WERI-Rb-1 (cell line): Measurements from ENCODE around the gene MOGAT1.

Source experiments
- DNase-seq: peaks from one replicate; pipeline ENCODE4 v3.0.0-alpha.2; 2020
- H3K27ac ChIP-seq: fragments of 250-450 bp; sonication (Bioruptor Pico); 2 replicates; pipeline ENCODE4 v1.5.1; 2020; ENCODE audit warnings: mild to moderate bottlenecking, moderate library complexity
- H3K27me3 ChIP-seq: fragments of 250-450 bp; sonication (Bioruptor Pico); 2 replicates; pipeline ENCODE4 v1.5.1; 2021; ENCODE audit warnings: mild to moderate bottlenecking, low read depth, moderate library complexity; ENCODE audit not compliant: insufficient read depth, severe bottlenecking
- H3K36me3 ChIP-seq: fragments of 250-450 bp; sonication (Bioruptor Pico); 2 replicates; pipeline ENCODE4 v1.5.1; 2020; ENCODE audit warnings: mild to moderate bottlenecking, moderate library complexity
- H3K4me3 ChIP-seq: 2 replicates; pipeline ENCODE4 v1.5.1; 2011; ENCODE audit warnings: low read depth, mild to moderate bottlenecking, control low read depth, low read length
- H3K9me3 ChIP-seq: fragments of 250-450 bp; sonication (Bioruptor Pico); 2 replicates; pipeline ENCODE4 v1.5.1; 2021; ENCODE audit warnings: mild to moderate bottlenecking, moderate library complexity; ENCODE audit not compliant: severe bottlenecking
- TF ChIP-seq, protein P1 (sequence below): IDR thresholded peaks from 2 replicates; pipeline ENCODE4 v1.5.1; 2011; ENCODE audit warnings: low read depth, mild to moderate bottlenecking, control low read depth, inconsistent platforms, low read length

MOGAT1 gene

DNA sequence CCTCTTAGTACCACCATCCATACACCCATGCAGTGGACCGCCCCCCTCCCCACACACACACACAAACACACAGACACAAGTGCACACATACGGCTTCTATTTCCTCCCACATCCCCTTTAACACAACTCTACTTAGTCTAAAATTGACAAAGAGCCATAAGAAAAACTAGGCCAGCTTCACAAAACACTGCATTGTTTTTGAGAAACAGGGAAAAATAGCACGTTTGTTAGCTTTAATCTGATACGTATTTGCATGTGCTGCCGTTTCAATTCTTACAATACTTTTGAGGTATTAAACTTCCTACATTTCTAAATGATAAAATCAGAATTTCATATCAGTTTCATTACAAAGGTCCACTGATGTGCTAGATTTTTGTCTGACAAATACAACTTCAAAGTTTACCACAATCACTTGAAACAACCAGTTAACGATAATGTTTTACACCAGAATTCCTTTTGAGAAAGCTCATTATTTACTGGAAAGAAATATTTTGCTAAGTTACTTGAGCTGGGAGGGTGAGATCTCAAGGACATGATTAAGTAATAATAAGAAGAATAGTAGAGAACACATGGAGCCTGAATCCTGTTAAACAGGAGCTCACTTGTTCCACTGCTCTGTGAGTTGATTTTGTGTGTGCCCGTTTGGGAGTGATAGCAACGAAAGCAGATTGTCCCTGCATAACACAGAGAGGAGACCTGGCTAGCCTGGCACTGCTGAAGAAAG is 74.5 kb downstream of the MOGAT1 start:
- Histone ChIP-seq H3K27me3 (peaks cover 8% of the 10 kb centered on the region), H3K4me3 (no peak overlapping the region), H3K27ac (no peak overlapping the region), H3K9me3 (no peaks in the 10 kb centered on the region), H3K36me3 (no peaks in the 10 kb centered on the region)
- DNase-seq: no peak
- TF ChIP-seq, protein P1, sequence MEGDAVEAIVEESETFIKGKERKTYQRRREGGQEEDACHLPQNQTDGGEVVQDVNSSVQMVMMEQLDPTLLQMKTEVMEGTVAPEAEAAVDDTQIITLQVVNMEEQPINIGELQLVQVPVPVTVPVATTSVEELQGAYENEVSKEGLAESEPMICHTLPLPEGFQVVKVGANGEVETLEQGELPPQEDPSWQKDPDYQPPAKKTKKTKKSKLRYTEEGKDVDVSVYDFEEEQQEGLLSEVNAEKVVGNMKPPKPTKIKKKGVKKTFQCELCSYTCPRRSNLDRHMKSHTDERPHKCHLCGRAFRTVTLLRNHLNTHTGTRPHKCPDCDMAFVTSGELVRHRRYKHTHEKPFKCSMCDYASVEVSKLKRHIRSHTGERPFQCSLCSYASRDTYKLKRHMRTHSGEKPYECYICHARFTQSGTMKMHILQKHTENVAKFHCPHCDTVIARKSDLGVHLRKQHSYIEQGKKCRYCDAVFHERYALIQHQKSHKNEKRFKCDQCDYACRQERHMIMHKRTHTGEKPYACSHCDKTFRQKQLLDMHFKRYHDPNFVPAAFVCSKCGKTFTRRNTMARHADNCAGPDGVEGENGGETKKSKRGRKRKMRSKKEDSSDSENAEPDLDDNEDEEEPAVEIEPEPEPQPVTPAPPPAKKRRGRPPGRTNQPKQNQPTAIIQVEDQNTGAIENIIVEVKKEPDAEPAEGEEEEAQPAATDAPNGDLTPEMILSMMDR: no peak

DNA sequence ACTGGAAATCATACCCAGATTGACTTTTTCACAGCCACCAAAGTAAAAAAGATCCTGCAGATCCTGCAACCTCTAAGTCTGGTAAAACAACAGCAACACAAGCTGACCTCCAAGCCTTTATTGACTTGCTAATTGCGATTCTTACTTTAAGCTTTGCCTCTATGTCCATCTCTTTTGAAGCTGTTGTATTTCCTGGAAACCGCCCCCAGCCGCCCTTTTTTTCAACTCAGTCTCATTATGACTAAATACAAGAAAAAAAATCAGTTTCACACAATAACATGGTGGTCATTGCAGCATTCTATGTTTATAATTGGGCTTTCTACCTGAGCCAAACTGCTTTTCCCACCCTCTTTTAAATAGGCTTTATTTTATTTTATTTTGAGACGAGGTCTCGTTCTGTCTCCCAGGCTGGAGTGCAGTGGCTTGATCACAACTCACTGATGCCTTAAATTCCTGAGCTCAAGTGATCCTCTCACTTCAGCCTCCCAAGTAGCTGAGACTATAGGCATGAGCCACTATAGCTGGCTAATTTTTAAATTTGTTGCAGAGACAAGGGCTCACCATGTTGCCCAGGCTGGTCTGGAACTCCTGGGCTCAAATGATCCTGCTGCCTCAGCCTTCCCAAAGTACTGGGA is 76.2 kb downstream of the MOGAT1 start:
- no peak overlapping the region for H3K4me3 ChIP-seq
- no peak for DNase-seq

GRCh38 chr2:222750533-222750932 is 79.1 kb downstream of the MOGAT1 start:
- no peaks in the 10 kb centered on the region for H3K9me3 ChIP-seq
- H3K4me3 ChIP-seq: no peak overlapping the region

More for the DNA sequence above, 76.2 kb downstream of the MOGAT1 start:
- H3K27me3 ChIP-seq: peaks cover 15% of the 10 kb centered on the region
- no peaks in the 10 kb centered on the region for H3K36me3 ChIP-seq
- no peaks in the 10 kb centered on the region for H3K9me3 ChIP-seq
- no peak overlapping the region for H3K27ac ChIP-seq
- TF ChIP-seq, protein P1: no peak

GRCh38 chr2:222751238-222751637 is 79.8 kb downstream of the MOGAT1 start:
- DNase-seq: no peak
- Histone ChIP-seq H3K27ac (no peak overlapping the region), H3K9me3 (no peaks in the 10 kb centered on the region), H3K36me3 (no peaks in the 10 kb centered on the region), H3K27me3 (peaks cover 37% of the 10 kb centered on the region), H3K4me3 (no peak overlapping the region)
- TF ChIP-seq, protein P1: no peak

More at GRCh38 chr2:222750533-222750932, 79.1 kb downstream of the MOGAT1 start:
- no peaks in the 10 kb centered on the region for H3K36me3 ChIP-seq
- H3K27ac ChIP-seq: no peak overlapping the region
- TF ChIP-seq, protein P1: no peak
- peaks cover 35% of the 10 kb centered on the region for H3K27me3 ChIP-seq
- no peak for DNase-seq

DNA sequence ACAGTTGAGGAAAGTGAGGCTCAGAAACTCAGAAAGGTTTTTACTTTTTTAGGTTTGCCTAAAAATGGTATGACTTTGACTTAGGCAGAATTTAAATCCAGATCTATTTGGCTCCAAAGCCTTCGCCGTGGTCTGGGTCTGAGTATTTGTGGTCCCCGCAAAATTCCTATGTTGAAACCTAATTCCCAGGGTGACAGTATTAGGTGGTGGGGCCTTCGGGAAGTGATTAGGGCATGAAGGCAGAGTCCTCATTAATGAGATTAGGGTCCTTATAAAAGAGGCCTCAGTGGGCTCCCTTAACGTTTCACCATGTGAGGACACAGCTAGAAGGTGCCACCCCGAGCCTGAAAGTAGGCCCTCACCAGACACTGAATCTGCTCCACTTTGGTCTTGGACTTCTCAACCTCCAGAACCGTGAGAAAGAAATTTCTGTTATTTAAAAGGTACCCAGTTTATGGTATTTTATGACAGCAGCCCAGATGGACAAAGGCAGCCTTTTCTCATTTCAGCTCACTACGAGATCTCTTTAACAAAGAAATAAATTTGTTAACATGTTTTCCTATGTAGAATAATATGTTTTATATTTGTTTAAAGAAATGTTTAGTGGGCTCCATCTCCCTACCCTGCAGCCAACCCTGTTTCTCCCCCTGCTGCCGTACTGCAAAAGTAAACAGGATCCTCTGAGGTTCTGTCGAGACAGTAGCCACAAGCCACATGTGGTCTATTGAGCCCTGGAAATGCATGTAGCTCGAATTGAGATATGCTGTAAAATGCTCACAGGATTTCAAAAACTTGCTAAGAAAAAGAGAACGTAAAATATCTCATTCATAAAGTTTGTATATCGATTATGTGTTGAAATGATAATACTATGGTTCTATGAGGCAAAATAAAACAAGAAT is 80.6 kb downstream of the MOGAT1 start:
- H3K9me3 ChIP-seq: no peaks in the 10 kb centered on the region
- H3K4me3 ChIP-seq: no peak overlapping the region
- H3K27ac ChIP-seq: no peak overlapping the region
- peak; percentile 10 for DNase-seq
- H3K27me3 ChIP-seq: peaks cover 43% of the 10 kb centered on the region
- TF ChIP-seq, protein P1: no peak
- no peaks in the 10 kb centered on the region for H3K36me3 ChIP-seq
